IMR-90 (cell line): ENCODE results near the gene MCF2L2. TPM values are rescaled to one million over a fixed set of nuclear protein-coding genes. Genes with fewer than 3 reads are reported as not detected.

Experiments used
- ATAC-seq: fragments of 200-7000 bp; cut with Tn5 transposase; 2 replicates; pipeline ENCODE4 v1.9.1; 2020; ENCODE audit warnings: low read depth, mild to moderate bottlenecking, moderate library complexity
- BruUV-seq: library from RNA; stranded (reverse); fragments of 400-500 nt; replicated peaks from 2 replicates; lab custom pipeline; 2021; lab: Mats Ljungman, UMichigan
- CTCF ChIA-PET: fragments of 300-600 bp; formaldehyde crosslinking; extraction: SDS; loops from one replicate; lab custom pipeline; 2021; ENCODE audit warnings: antibody characterized with exemption; lab: Yijun Ruan, JAX
- POLR2A ChIA-PET: fragments of 300-600 bp; sonication (Branson Sonifier 250); formaldehyde crosslinking; loops from one replicate; lab custom pipeline; 2022; ENCODE audit warnings: antibody characterized with exemption; ENCODE audit not compliant: unreplicated experiment; lab: Charles Lee
- DNase-seq: peaks from one replicate; pipeline ENCODE4 v3.0.0; 2013
- H2AFZ ChIP-seq: replicated peaks from 2 replicates; pipeline ENCODE3; 2013; ENCODE audit warnings: low read length, mild to moderate bottlenecking; ENCODE audit not compliant: poor library complexity
- H2AK5ac ChIP-seq: 2 replicates; pipeline ENCODE4 v1.6.1; 2013; ENCODE audit warnings: low read depth, low read length, inconsistent platforms
- H2AK9ac ChIP-seq: replicated peaks from 2 replicates; pipeline ENCODE3; 2013; ENCODE audit warnings: mild to moderate bottlenecking, low read depth, low read length, moderate library complexity; ENCODE audit not compliant: poor library complexity
- H2BK120ac ChIP-seq: 2 replicates; pipeline ENCODE4 v1.6.1; 2013; ENCODE audit warnings: low read depth, low read length, inconsistent platforms
- H2BK15ac ChIP-seq: 3 replicates; pipeline ENCODE4 v1.6.1; 2013; ENCODE audit warnings: low read depth, low read length, inconsistent platforms
- H2BK20ac ChIP-seq: 2 replicates; pipeline ENCODE4 v1.6.1; 2013; ENCODE audit warnings: low read depth, mild to moderate bottlenecking, inconsistent platforms, low read length, moderate library complexity
- H2BK5ac ChIP-seq: 2 replicates; pipeline ENCODE4 v1.6.1; 2013; ENCODE audit warnings: mild to moderate bottlenecking, low read depth, low read length, inconsistent platforms; ENCODE audit not compliant: poor library complexity, severe bottlenecking
- H3K14ac ChIP-seq: replicated peaks from 2 replicates; pipeline ENCODE4 v1.6.1; 2013; ENCODE audit warnings: low read depth, low read length, inconsistent platforms
- H3K18ac ChIP-seq: 2 replicates; pipeline ENCODE4 v1.6.1; 2013; ENCODE audit warnings: low read depth, low read length, control low read depth
- H3K23ac ChIP-seq: 2 replicates; pipeline ENCODE4 v1.6.1; 2013; ENCODE audit warnings: low read depth, low read length, inconsistent platforms
- H3K27ac ChIP-seq: 2 replicates; pipeline ENCODE4 v1.5.1; 2013; ENCODE audit warnings: mild to moderate bottlenecking, control low read depth, low read length; ENCODE audit not compliant: insufficient read depth
- H3K27me3 ChIP-seq: 2 replicates; pipeline ENCODE4 v1.6.1; 2013; ENCODE audit warnings: low read length; ENCODE audit not compliant: control insufficient read depth, insufficient read depth
- H3K36me3 ChIP-seq: 2 replicates; pipeline ENCODE4 v1.6.1; 2013; ENCODE audit warnings: low read length, mixed read lengths; ENCODE audit not compliant: control insufficient read depth, insufficient read depth
- H3K4ac ChIP-seq: 2 replicates; pipeline ENCODE4 v1.6.1; 2013; ENCODE audit warnings: low read depth, low read length, inconsistent platforms
- H3K4me1 ChIP-seq: 2 replicates; pipeline ENCODE4 v1.6.1; 2013; ENCODE audit warnings: low read length, mixed read lengths; ENCODE audit not compliant: control insufficient read depth, insufficient read depth
- H3K4me2 ChIP-seq: 2 replicates; pipeline ENCODE4 v1.6.1; 2013; ENCODE audit warnings: low read depth, mild to moderate bottlenecking, control low read depth, low read length, moderate library complexity
- H3K4me3 ChIP-seq: 2 replicates; pipeline ENCODE4 v1.5.1; 2013; ENCODE audit warnings: low read depth, mild to moderate bottlenecking, control low read depth, low read length, moderate library complexity; ENCODE audit not compliant: insufficient read depth
- H3K56ac ChIP-seq: 2 replicates; pipeline ENCODE4 v1.6.1; 2013; ENCODE audit warnings: low read length, inconsistent platforms; ENCODE audit not compliant: insufficient read depth; ENCODE audit errors: extremely low read depth
- H3K79me1 ChIP-seq, 2 experiments: 2 replicates each; pipeline ENCODE4 v1.6.1; 2013; ENCODE audit warnings: low read length in 2 of 2, inconsistent platforms in 1 of 2, low read depth in 1 of 2
- H3K9ac ChIP-seq: 2 replicates; pipeline ENCODE4 v1.6.1; 2013; ENCODE audit warnings: low read depth, low read length, control low read depth
- H3K9me1 ChIP-seq: 2 replicates; pipeline ENCODE4 v1.6.1; 2013; ENCODE audit warnings: low read length, inconsistent platforms; ENCODE audit not compliant: insufficient read depth
- H3K9me3 ChIP-seq: 2 replicates; pipeline ENCODE4 v1.6.1; 2013; ENCODE audit warnings: low read length; ENCODE audit not compliant: control insufficient read depth, insufficient read depth
- H4K20me1 ChIP-seq: 2 replicates; pipeline ENCODE4 v1.6.1; 2013; ENCODE audit warnings: low read length, inconsistent platforms; ENCODE audit not compliant: insufficient read depth
- H4K5ac ChIP-seq: 2 replicates; pipeline ENCODE4 v1.6.1; 2013; ENCODE audit warnings: mild to moderate bottlenecking, low read depth, low read length, control low read depth
- H4K8ac ChIP-seq, 2 experiments: 2 replicates each; pipeline ENCODE4 v1.6.1; 2013; ENCODE audit warnings: low read depth in 2 of 2, low read length in 2 of 2, control low read depth in 1 of 2, inconsistent platforms in 1 of 2
- H4K91ac ChIP-seq: 2 replicates; pipeline ENCODE4 v1.6.1; 2013; ENCODE audit warnings: low read depth, low read length, inconsistent platforms; ENCODE audit not compliant: insufficient read depth
- BHLHE40 ChIP-seq: fragments of 150-350 bp; IDR thresholded peaks from 2 replicates; pipeline ENCODE4 v1.6.1; 2016; ENCODE audit warnings: mild to moderate bottlenecking, low read depth, low read length
- MXI1 ChIP-seq: IDR thresholded peaks from 2 replicates; pipeline ENCODE4 v1.6.1; 2012; ENCODE audit warnings: low read depth, mild to moderate bottlenecking, low read length, moderate library complexity, borderline replicate concordance
- WGBS, 2 experiments: methylation state at CpG; one replicate each; pipeline versions ENCODE4 v1.1.5 to v1.1.7; 2013; ENCODE audit warnings: missing lambda C conversion rate in 2 of 2; ENCODE audit not compliant: insufficient read length in 1 of 2; ENCODE audit errors: extremely low coverage in 2 of 2; 5-methylcytosine and 5-hydroxymethylcytosine counted together
- dilution Hi-C: fragments of 300-500 bp; cut with HindIII; formaldehyde crosslinking; loops from one replicate; pipeline ENCODE4 v1.14.3; 2018; ENCODE audit warnings: low sequenced_read_pairs; ENCODE audit not compliant: unreplicated experiment
- in situ Hi-C: fragments of 300-500 bp; cut with MboI; formaldehyde crosslinking; loops from 3 replicates; pipeline ENCODE4 v1.14.3; 2019; ENCODE audit warnings: low sequenced_read_pairs, inconsistent platforms, mixed read lengths
- intact Hi-C: fragments of 100-400 bp; cut with micrococcal nuclease; formaldehyde crosslinking; loops from 2 replicates; pipeline ENCODE4 v1.10.0; 2022
- polyA plus RNA-seq, 3 experiments: library from polyadenylated mRNA; depleted of rRNA; stranded (reverse); fragments of >200 nt; gene quantifications; 2 replicates each; pipeline ENCODE4 v1.2.3, GENCODE V29; 2012; ENCODE audit warnings: low replicate concordance in 1 of 3
- total RNA-seq: library from RNA; depleted of rRNA; stranded (reverse); fragments of >200 nt; gene quantifications from 2 replicates; pipeline ENCODE4 v1.2.3, GENCODE V29; 2012
- TF ChIP-seq, protein P1 (sequence below): conservative IDR thresholded peaks from 2 replicates; pipeline ENCODE4 v1.5.1; 2012; ENCODE audit warnings: mild to moderate bottlenecking, low read depth, low read length, improper control_type of control experiment

Gene MCF2L2
- total and polyA plus RNA-seq, 2 of the 4 experiments (the other 2 are of a cell fraction): under 0.01 TPM; not detected in 1

DNA sequence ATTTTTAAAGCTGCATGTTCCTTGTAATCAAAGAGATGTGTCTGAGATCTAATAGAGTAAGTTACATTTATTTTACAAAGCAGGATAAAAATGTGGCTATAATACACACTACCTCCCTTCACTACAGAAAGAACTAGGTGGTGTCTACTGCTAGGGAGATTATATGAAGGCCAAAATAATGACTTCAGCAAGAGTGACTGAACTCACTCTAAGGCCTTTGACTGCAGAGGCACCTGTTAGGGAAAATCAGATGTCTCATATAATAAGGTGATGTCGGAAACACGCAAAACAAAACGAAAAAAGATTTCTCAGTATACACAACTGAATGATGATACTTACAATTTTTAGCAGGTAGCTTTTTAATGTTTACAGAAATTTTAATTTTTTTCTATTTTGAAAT, 156.3 kb downstream of the MCF2L2 start:
- Histone ChIP-seq H4K8ac (no peak overlapping the region), H3K27ac (no peak overlapping the region), H2BK5ac (no peak overlapping the region), H3K14ac (no peak overlapping the region), H3K4ac (no peak overlapping the region), H4K20me1 (no peaks in the 10 kb centered on the region; the same call in 1 of the 2 replicates), H2AK5ac (no peak overlapping the region), H3K9ac (no peak overlapping the region), H3K9me3 (no peaks in the 10 kb centered on the region), H3K79me1 (no peaks in the 10 kb centered on the region), H2BK15ac (no peak overlapping the region), H3K36me3 (no peaks in the 10 kb centered on the region), H4K5ac (no peak overlapping the region), H3K27me3 (no peaks in the 10 kb centered on the region; the same call in 1 of the 2 replicates), H3K4me3 (no peak overlapping the region), H3K4me2 (no peak overlapping the region), H2BK20ac (no peak overlapping the region), H3K4me1 (no peaks in the 10 kb centered on the region; the same call in 1 of the 2 replicates), H3K56ac (no peak overlapping the region), H2AK9ac (no peak overlapping the region), H3K9me1 (no peaks in the 10 kb centered on the region), H2BK120ac (no peak overlapping the region), H3K23ac (no peak overlapping the region), H2AFZ (no peak overlapping the region), H3K18ac (no peak overlapping the region), H4K91ac (no peak overlapping the region)
- ChIA-PET CTCF (no interaction called here), POLR2A (no interaction called here)
- no peak for ATAC-seq
- in situ Hi-C loops (no loop called here), intact Hi-C loops (no loop called here), dilution Hi-C loops (no loop called here)
- DNase-seq: no peak
- BruUV-seq: no TSS peak
- WGBS, 2 experiments: no CpG with 5 or more reads among the region's 3 CpGs
- TF ChIP-seq, protein P1, sequence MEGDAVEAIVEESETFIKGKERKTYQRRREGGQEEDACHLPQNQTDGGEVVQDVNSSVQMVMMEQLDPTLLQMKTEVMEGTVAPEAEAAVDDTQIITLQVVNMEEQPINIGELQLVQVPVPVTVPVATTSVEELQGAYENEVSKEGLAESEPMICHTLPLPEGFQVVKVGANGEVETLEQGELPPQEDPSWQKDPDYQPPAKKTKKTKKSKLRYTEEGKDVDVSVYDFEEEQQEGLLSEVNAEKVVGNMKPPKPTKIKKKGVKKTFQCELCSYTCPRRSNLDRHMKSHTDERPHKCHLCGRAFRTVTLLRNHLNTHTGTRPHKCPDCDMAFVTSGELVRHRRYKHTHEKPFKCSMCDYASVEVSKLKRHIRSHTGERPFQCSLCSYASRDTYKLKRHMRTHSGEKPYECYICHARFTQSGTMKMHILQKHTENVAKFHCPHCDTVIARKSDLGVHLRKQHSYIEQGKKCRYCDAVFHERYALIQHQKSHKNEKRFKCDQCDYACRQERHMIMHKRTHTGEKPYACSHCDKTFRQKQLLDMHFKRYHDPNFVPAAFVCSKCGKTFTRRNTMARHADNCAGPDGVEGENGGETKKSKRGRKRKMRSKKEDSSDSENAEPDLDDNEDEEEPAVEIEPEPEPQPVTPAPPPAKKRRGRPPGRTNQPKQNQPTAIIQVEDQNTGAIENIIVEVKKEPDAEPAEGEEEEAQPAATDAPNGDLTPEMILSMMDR: no peak
- no peak for TF ChIP-seq BHLHE40
- no peak for TF ChIP-seq MXI1
